ENCODE data around the gene TCP11L2.

DNA sequence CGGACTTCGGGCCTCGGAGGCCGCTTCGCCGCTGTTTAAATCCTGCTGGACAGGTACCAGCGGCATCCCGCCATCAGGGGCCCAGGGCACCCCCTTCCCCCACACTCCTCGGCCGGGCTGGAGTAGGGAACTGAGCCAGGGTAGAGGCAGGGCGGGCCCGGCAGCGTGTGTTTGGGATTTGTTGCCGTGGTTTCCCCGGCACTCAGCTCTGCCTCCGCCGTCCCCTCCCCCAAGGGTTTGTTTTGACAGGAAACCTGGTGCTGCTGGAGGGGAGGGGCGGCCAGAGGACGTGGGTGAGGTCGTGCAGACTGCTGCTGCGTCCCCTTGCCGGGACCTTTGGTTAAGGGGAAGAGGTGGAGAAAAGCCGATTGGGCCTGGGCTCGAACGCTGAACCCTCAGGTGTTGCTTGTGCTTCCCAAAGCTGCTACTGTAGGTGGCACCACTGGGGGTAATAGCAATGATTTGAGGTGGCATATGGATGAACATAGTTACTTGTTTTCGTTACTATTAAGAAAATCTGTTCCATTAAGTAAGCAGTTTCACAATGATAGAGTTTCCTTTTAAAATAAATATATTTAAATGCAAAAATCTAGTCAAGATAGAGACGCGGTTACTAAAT, 778 bp downstream of the TCP11L2 start:
- TF ChIP-seq POLR2A (conservative IDR thresholded peaks at IDR 0.05), result no peak
- no peak; the same call in 1 of the 2 replicates for TF ChIP-seq RNF2 (IDR thresholded peaks at IDR 0.05)
- TF ChIP-seq TRIM28 (IDR thresholded peaks at IDR 0.05), result no peak
- no peak for TF ChIP-seq NCOR1 (IDR thresholded peaks at IDR 0.05)
- TF ChIP-seq CTCF (IDR thresholded peaks at IDR 0.05 in 2 of 3, conservative IDR thresholded peaks at IDR 0.05 in 1 of 3; ENCODE audit: insufficient read depth in 2 of 3, low read depth in 1 of 3, low read length in 3 of 3), result no peak
- TF ChIP-seq SMAD3 (CRISPR knock-in tag; conservative IDR thresholded peaks at IDR 0.05), result no peak
